Rectal smooth muscle tissue (tissue), 1 donor: Measurements from ENCODE around the gene CELSR3.
A peak's percentile ranks its signal among the peaks of the same experiment; 100 is the strongest.

Experiments used
- H3K27ac ChIP-seq: one replicate; pipeline ENCODE4 v1.7.0; 2013; ENCODE audit warnings: low read depth, low read length, inconsistent platforms
- H3K27me3 ChIP-seq: one replicate; pipeline ENCODE4 v1.7.0; 2013; ENCODE audit warnings: low read length; ENCODE audit not compliant: control insufficient read depth, insufficient read depth
- H3K36me3 ChIP-seq: one replicate; pipeline ENCODE4 v1.7.0; 2013; ENCODE audit warnings: low read length; ENCODE audit not compliant: control insufficient read depth, insufficient read depth
- H3K4me1 ChIP-seq: one replicate; pipeline ENCODE4 v1.7.0; 2013; ENCODE audit warnings: low read length; ENCODE audit not compliant: control insufficient read depth, insufficient read depth
- H3K4me3 ChIP-seq: one replicate; pipeline ENCODE4 v1.7.0; 2013; ENCODE audit warnings: low read length
- H3K9ac ChIP-seq: one replicate; pipeline ENCODE4 v1.7.0; 2013; ENCODE audit warnings: low read length

CELSR3 gene

GRCh38 chr3:48652923-48653715 lies 9.6 kb downstream of the CELSR3 start:
- no peak overlapping the region for H3K27ac ChIP-seq
- no peak overlapping the region for H3K4me3 ChIP-seq
- H3K27me3 ChIP-seq = peaks cover 3% of the 10 kb centered on the region
- no peaks in the 10 kb centered on the region for H3K4me1 ChIP-seq
- no peaks in the 10 kb centered on the region for H3K36me3 ChIP-seq
- no peak overlapping the region for H3K9ac ChIP-seq

GRCh38 chr3:48651771-48652170 lies 10.9 kb downstream of the CELSR3 start:
- Histone ChIP-seq H3K4me1 (no peaks in the 10 kb centered on the region), H3K4me3 (no peak overlapping the region), H3K9ac (no peak overlapping the region), H3K27ac (no peak overlapping the region), H3K36me3 (no peaks in the 10 kb centered on the region), H3K27me3 (peaks cover 3% of the 10 kb centered on the region)

- Histone ChIP-seq H3K27ac (no peak overlapping the region), H3K4me3 (no peak overlapping the region), H3K4me1 (no peaks in the 10 kb centered on the region), H3K27me3 (peaks cover 3% of the 10 kb centered on the region), H3K36me3 (no peaks in the 10 kb centered on the region), H3K9ac (no peak overlapping the region)
Observed at GRCh38 chr3:48650723-48651122, 12.0 kb downstream of the CELSR3 start.

DNA sequence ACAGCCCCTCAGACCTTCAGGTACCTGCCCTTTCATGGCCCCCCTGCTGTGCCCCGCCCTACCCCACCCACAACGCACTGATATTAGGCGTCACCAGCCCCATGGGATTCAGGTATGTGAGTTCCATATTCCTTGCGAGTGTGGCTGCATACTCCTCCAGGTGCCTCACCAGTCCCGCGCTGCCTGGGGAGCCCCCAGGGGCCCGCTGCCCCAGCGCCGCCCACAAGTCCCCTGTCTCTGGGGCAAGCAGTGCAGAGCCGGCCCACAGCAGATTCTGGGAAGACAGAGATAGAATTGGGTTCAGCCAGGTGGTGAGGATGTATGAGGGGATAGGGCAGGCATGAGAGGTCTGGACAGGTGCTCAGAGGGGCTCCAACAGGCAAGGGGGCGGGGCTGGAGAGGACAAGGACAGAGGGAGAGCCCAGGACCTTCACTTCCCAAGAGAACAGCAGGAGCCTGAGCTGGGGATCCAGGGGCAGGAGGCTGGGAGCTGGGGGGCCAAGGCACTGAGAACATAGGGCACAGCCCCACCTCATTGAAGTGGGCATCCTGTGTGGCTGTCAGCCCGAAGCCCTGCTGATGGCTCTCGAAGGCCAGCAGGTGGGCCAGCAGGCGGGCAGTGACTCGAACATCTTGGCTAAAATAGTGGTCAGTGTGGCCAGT lies 14.4 kb downstream of the CELSR3 start:
- H3K27ac ChIP-seq = no peak overlapping the region
- no peak overlapping the region for H3K9ac ChIP-seq
- H3K4me1 ChIP-seq = no peaks in the 10 kb centered on the region
- no peaks in the 10 kb centered on the region for H3K36me3 ChIP-seq
- no peak overlapping the region for H3K4me3 ChIP-seq
- H3K27me3 ChIP-seq = no peaks in the 10 kb centered on the region

DNA sequence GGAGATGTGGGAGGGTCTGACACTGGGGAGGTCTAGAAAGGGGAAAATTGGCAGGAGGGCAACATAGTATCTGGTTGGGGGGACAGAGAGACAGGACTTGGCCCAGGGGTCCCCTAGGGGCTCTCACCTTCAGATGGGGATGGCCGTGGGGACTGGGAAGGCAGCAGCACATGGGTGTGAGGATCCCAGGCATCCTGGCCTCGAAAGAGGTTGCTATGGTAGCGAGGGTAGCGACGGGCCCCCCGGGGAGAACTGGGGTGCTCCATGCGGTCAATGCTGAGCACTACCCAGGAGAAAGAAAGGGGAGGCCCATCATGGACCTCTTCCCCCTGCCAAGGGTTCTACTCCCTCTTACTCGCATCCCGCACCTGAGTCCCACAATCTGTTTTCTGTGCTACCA lies 15.0 kb downstream of the CELSR3 start:
- H3K4me3 ChIP-seq = no peak overlapping the region
- H3K9ac ChIP-seq = no peak overlapping the region
- no peak overlapping the region for H3K27ac ChIP-seq
- no peaks in the 10 kb centered on the region for H3K36me3 ChIP-seq
- no peaks in the 10 kb centered on the region for H3K27me3 ChIP-seq
- no peaks in the 10 kb centered on the region for H3K4me1 ChIP-seq

- Histone ChIP-seq H3K4me1 (no peaks in the 10 kb centered on the region), H3K36me3 (no peaks in the 10 kb centered on the region), H3K27me3 (no peaks in the 10 kb centered on the region), H3K27ac (no peak overlapping the region), H3K4me3 (no peak overlapping the region), H3K9ac (no peak overlapping the region)
Observed at GRCh38 chr3:48644898-48645760, 17.6 kb downstream of the CELSR3 start.

- Histone ChIP-seq H3K4me3 (no peak overlapping the region), H3K9ac (no peak overlapping the region), H3K27me3 (no peaks in the 10 kb centered on the region), H3K27ac (no peak overlapping the region), H3K4me1 (no peaks in the 10 kb centered on the region), H3K36me3 (no peaks in the 10 kb centered on the region)
Observed at GRCh38 chr3:48642605-48643004, 20.1 kb downstream of the CELSR3 start.

DNA sequence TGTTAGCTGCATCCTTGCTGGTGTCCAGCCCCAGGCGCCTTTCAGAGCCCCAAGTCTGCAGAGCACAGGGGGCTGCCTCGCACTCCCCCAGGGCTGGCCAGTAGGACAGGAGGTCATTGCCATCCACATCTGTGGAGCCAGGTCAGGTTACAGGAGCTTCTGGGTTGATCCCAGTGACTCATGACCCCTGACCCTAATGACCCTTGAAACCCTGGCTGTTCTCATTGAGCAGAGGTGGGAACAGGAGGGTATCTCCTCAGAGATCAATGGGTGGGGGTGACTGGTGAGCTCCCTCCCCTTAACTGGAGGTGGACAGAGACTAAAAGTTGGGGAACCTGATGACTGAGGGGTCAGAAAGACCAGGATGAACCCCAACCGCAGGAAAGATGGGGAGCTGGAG lies 21.3 kb downstream of the CELSR3 start:
- Histone ChIP-seq H3K9ac (no peak overlapping the region), H3K27me3 (no peaks in the 10 kb centered on the region), H3K4me3 (no peak overlapping the region), H3K36me3 (no peaks in the 10 kb centered on the region), H3K27ac (no peak overlapping the region), H3K4me1 (no peaks in the 10 kb centered on the region)

- H3K9ac ChIP-seq = no peak overlapping the region
- no peaks in the 10 kb centered on the region for H3K36me3 ChIP-seq
- no peak overlapping the region for H3K4me3 ChIP-seq
- H3K4me1 ChIP-seq = no peaks in the 10 kb centered on the region
- H3K27me3 ChIP-seq = no peaks in the 10 kb centered on the region
- H3K27ac ChIP-seq = no peak overlapping the region
Observed at GRCh38 chr3:48639944-48640606, 22.6 kb downstream of the CELSR3 start.

- H3K4me3 ChIP-seq = no peak overlapping the region
- no peak overlapping the region for H3K27ac ChIP-seq
Observed at GRCh38 chr3:48637305-48637704, 25.4 kb downstream of the CELSR3 start.

DNA sequence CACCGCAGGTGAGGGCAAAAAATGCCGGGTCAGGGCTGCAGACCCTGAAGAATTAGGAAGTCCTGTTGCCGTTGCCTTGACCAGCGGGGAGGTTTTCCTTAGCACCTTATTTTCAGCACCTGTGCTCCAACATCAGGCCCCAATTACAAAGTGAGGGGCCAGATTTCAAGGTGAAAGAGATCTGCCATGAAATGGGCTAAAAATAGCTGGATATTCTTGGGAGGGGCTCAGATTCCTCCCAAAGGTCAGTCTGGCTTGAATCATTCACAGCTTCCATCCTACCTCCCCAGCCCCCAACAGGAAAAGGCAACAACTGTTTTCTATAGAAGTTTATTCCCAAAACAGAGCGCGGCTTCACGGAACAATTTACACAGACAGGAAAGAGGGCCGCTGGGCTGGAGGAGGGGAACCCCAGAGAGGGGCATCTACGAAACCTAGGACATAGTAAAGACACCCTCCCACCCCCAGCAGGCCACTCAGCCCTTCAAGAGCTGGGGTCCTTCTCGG lies 26.5 kb downstream of the CELSR3 start:
- Histone ChIP-seq H3K36me3 (peaks cover 10% of the 10 kb centered on the region), H3K9ac (peak overlapping the region; percentile 78), H3K4me3 (peak overlapping the region; percentile 76), H3K27me3 (no peaks in the 10 kb centered on the region), H3K27ac (peak overlapping the region; percentile 80), H3K4me1 (no peaks in the 10 kb centered on the region)

More at GRCh38 chr3:48637305-48637704, 25.4 kb downstream of the CELSR3 start:
- peaks cover 1% of the 10 kb centered on the region for H3K36me3 ChIP-seq
- H3K4me1 ChIP-seq = no peaks in the 10 kb centered on the region
- H3K27me3 ChIP-seq = no peaks in the 10 kb centered on the region
- H3K9ac ChIP-seq = no peak overlapping the region
